GM12892 (cell line): ENCODE results near the gene SGSM1.

Experiments used
- DNase-seq: peaks from one replicate; pipeline ENCODE4 v3.0.0; 2011; ENCODE audit not compliant: insufficient read length
- FAIRE-seq: peaks from 2 replicates; lab custom pipeline; 2011; peaks lifted over from hg19 to GRCh38; lab: Jason Lieb, UNC
- POLR2A ChIP-seq: IDR thresholded peaks from 2 replicates; pipeline ENCODE4 v1.6.1; 2011; ENCODE audit warnings: low read depth, low read length, control low read depth
- POLR2AphosphoS5 ChIP-seq: IDR thresholded peaks from 2 replicates; pipeline ENCODE4 v1.6.1; 2011; ENCODE audit warnings: low read depth, low read length, control low read depth
- TAF1 ChIP-seq: IDR thresholded peaks from 2 replicates; pipeline ENCODE4 v1.6.1; 2011; ENCODE audit warnings: low read depth, mild to moderate bottlenecking, control low read depth, low read length, borderline replicate concordance

SGSM1 gene

GRCh38 chr22:24812950-24813775 lies 7.2 kb downstream of the SGSM1 start:
- DNase-seq: no peak
- TF ChIP-seq POLR2AphosphoS5 (no peak), POLR2A (no peak), TAF1 (no peak)
- no peak for FAIRE-seq

GRCh38 chr22:24813861-24814770 lies 8.1 kb downstream of the SGSM1 start:
- TF ChIP-seq POLR2A: no peak
- no peak for DNase-seq
- no peak for FAIRE-seq

GRCh38 chr22:24816806-24817205 lies 10.8 kb downstream of the SGSM1 start:
- FAIRE-seq (no peak), DNase-seq (no peak)
- TF ChIP-seq POLR2A: no peak
- no peak for TF ChIP-seq POLR2AphosphoS5
- no peak for TF ChIP-seq TAF1

- no peak for TF ChIP-seq POLR2A
- no peak for TF ChIP-seq POLR2AphosphoS5
- TF ChIP-seq TAF1: no peak
- no peak for FAIRE-seq
- DNase-seq: no peak
Measured at GRCh38 chr22:24819487-24819886, 13.5 kb downstream of the SGSM1 start.

GRCh38 chr22:24819911-24820461 lies 14.0 kb downstream of the SGSM1 start:
- FAIRE-seq (no peak), DNase-seq (no peak)
- TF ChIP-seq POLR2AphosphoS5: no peak
- no peak for TF ChIP-seq POLR2A
- no peak for TF ChIP-seq TAF1

- TF ChIP-seq TAF1 (no peak), POLR2AphosphoS5 (no peak), POLR2A (no peak)
- FAIRE-seq (no peak), DNase-seq (no peak)
Measured at GRCh38 chr22:24822471-24822870, 16.5 kb downstream of the SGSM1 start.

- no peak for FAIRE-seq
- no peak for DNase-seq
- TF ChIP-seq TAF1: no peak
- no peak for TF ChIP-seq POLR2A
- TF ChIP-seq POLR2AphosphoS5: no peak
Measured at GRCh38 chr22:24823787-24824186, 17.8 kb downstream of the SGSM1 start.

- no peak for TF ChIP-seq POLR2A
- TF ChIP-seq POLR2AphosphoS5: no peak
- DNase-seq (no peak), FAIRE-seq (no peak)
Measured at GRCh38 chr22:24824250-24824649, 18.2 kb downstream of the SGSM1 start.

- FAIRE-seq: no peak
- TF ChIP-seq POLR2A (no peak), POLR2AphosphoS5 (no peak), TAF1 (no peak)
Measured at GRCh38 chr22:24824915-24825314, 18.9 kb downstream of the SGSM1 start.

GRCh38 chr22:24826710-24827285 lies 20.8 kb downstream of the SGSM1 start:
- no peak for FAIRE-seq
- DNase-seq: no peak
- no peak for TF ChIP-seq TAF1
- no peak for TF ChIP-seq POLR2A
- no peak for TF ChIP-seq POLR2AphosphoS5

More at GRCh38 chr22:24824915-24825314, 18.9 kb downstream of the SGSM1 start:
- no peak for DNase-seq

- FAIRE-seq: no peak
- TF ChIP-seq TAF1: no peak
- DNase-seq: no peak
Measured at GRCh38 chr22:24827296-24827695, 21.3 kb downstream of the SGSM1 start.
